HK-2 (cell line): ENCODE results near the gene FADS3.

Source experiments
- DNase-seq: peaks from one replicate; pipeline ENCODE4 v3.0.0-alpha.2; 2018; ENCODE audit not compliant: unreplicated experiment

The FADS3 gene

DNA sequence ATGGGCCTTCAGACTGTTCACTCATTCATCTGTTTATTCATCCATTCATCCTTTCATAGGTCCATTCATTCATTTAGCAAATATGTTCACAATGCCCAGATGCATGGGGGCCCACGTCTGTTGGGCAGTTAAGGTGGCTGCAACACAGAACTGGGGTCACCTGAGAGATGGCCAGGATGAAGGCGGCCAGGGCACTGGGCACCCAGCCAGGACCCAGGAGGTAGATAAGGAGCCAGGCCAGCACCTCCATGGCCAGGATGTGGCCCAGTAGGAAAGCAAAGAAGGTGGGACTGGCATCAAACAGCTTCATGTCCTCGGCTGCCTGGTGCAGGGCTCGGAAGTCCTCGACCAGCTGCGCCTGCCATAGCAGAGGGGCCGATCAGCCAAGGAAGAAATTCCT, 12.2 kb downstream of the FADS3 start:
- no peak for DNase-seq

DNA sequence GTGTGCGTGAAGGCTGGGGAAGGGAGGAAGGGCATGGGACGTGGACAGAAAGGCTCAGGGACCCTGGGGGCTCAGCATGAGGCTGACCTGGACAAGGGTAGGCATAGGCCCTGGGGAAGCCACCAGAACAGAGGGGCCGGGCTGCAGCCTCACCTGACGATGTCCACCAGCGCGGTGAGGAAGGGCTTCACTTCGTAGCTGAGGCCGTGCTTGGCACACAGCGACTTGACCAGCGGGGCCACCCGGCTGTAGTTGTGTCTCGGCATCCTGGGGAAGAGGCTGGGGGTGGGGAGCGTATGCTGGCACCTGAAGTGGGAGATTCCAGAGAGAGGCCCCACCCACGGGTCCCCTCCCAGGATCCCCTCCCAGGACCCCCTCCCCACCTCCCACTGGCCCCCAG, 15.6 kb downstream of the FADS3 start:
- DNase-seq: no peak

DNA sequence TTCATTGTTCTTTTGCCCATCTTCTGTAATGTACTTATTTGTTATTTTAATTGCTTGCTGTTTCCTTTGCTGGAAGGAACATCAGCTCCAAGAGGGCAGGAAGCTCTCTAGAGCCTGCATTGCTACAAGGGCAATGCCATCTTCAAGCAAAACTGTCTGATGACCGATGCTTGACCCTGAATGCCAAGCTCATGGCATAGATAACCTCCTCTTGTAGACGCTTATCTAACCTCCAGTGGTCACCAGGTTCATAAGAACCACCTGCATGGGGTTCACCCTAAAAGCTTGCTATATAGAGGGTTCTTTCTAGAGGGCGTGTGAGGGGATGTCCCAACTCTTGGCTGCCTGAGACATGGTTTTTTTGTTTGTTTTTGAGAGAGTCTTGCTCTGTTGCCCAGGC, 16.5 kb downstream of the FADS3 start:
- DNase-seq: no peak

DNA sequence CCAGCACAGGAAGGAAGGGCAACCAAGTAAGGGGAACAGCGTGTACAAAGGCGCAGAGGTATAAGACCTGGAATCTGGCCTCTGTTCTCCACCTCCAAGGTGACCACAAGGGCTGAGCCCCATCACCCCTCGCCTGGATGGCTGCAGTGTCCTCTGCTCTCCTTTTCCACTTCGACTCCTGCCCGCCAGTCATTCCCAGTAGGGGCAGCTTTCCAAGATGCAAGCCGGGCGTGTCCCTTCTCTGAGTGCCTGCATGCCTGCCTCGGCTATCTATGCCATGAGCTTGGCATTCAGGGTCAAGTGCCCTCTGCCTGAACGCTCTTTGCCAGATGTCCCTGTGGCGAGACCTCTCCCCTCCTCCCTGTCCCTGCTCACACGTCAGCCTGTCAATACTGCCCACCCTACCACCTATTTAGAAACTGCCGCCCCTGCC, 17.0 kb downstream of the FADS3 start:
- DNase-seq: no peak

DNA sequence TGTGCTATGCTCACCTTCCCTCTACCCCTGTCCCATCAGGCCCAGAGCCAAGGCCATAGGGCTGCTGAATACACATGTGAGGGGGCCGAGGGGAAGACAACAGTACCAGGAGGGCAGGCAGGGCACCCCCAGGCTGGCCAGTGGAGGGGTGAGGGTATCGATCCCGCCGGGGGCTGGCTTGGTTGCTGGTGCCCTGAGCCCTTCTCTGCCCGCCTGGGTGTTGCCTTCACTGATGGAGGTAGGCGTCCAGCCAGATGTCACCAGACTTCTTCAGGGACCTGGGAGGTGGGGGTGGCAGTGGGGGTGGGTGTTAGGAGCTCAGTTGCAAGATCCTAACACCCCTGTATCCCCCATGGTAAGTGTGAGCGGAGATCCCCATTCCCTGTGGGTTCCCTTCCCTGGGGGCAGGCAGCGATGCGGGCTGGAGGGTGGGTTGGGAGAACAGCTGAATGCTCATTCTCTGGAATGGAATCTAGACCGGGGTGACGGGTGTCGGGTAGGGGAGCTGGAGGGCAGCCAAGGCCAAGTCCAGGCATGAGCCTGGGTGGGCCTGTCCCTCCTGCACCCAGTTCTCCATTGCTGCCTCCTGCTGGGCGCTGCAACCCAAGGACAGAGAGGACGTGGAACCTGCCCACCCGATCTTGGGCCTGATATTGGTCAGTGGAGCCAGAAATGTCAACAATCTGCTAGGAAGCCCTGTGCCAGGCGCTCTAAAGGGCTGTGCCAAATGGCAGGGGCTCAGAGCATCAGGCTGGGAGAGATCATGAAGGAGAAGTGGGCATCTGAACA, 17.6 kb downstream of the FADS3 start:
- DNase-seq: no peak

DNA sequence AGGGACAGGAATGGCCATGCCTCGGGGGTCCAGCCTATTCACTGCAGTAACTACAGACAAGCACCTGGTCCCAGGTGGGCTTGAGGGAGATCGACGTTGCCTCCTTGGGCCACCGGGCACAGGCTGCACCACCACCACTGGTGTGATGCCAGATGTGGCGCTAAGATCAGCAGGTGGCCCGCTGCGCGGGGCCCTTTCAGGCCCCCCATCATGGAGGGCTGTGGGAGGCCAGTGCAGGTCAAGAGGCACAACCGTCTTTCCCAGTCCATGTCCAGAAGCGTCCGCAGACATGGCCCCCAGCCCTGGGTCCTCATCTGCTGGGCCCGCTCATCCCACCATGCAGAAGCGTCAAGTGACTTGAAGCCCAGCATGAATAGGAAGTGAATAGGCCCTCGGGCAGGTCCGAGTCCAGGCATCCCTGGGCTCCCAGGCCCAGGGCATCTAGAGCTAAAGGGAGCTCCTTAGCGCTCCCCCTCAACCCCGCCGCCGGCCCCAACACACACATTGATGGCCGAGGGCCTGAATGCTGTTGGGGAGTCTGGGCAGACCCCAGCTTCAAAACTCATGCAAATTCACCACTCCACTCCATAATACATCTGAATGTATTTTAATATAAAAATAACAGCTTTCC, 18.3 kb downstream of the FADS3 start:
- DNase-seq: no peak

DNA sequence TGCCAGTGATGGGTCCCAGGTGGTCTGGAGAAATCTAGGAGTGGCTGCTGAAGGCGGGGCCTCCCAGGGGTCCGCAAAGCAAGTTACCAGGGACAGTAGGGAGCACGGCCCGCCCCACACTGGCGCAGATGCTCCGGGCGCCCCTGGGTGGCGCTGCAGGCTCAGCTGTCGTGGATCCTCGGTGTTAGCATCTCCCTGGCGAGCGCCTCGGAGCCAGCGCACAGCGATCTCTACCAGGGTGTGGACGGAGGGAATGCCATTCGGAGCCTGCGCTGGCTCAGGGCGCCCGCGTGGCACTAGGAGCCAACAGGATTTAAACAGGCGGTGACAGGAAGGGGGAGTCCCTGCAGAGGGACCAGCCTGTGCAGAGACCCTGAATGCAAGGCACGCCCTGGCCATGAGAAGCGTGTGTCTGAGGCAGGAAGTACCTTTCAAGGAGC, 20.2 kb downstream of the FADS3 start:
- peak; percentile 69 for DNase-seq

DNA sequence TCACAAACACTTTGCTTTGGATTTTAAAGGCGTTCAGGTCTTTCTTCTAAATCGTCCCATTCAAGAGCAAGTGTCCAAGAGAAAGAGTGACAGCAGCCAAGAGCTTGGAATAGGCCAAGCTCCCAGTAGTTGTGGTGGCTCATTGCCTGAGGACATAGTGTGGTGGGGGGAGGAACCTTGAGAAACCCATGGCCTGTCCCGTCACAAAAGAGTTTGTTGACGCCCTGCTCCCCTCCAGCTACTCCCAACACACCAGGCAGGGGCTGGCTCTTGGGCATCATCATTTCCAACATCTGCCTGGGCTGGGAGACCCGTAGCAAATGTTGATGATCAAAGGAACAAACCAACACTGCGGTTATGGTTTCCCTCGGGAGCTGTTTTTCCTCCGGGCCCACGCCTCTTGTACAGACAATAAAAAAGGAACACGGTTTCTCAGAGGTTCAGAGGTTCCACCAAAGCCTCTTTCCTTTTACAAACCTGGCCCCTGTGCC, 20.8 kb downstream of the FADS3 start:
- DNase-seq: no peak

DNA sequence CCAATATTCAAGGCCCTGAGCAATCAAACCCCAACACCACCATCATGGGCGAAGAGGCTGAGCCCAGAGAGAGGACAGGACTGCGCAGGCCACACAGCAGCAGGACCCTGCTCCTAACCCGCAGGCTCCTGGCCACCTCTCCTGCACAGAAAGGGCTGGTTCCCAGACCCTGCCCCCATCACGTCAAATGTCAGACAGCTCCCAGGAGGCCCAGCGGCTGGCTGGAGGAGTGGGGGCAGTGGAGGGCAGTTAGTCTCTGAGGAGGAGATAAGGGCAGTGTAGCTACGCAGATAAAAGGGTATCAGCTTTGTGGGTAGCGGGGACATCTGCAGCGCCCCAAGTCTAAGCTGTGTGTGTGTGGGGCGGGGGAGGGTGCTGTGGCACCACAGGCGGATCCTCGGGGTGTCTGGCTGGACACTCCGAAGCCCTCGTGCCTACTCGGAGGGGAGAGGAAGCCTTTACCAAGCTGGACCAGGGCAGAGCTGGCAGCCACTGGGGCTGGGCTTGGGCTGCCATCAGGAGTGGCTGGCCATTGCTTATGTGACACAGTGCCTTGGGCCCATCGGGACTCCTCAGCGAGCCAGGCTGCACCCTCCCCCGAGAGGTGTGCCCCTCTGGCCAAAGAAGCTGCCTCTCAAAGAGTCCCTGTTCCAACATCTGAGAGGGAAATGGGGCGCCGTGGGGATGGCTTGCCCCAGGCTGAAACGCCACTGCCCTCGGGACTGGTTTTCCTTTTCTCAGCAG, 21.5 kb downstream of the FADS3 start:
- no peak for DNase-seq

DNA sequence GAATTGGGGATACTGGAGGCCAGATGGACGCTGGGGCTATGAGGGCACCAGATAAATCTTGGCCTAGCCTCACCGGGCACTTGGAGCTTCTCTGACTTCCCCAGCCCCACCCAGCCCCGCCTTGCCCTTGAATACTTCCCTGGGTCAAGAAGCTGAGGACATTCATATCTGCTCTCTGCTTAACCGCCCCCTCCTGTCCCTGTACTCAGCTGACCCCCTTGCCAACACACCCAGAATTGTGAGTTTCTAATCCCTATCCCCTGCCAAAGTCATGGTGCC, 22.0 kb downstream of the FADS3 start:
- DNase-seq: no peak

DNA sequence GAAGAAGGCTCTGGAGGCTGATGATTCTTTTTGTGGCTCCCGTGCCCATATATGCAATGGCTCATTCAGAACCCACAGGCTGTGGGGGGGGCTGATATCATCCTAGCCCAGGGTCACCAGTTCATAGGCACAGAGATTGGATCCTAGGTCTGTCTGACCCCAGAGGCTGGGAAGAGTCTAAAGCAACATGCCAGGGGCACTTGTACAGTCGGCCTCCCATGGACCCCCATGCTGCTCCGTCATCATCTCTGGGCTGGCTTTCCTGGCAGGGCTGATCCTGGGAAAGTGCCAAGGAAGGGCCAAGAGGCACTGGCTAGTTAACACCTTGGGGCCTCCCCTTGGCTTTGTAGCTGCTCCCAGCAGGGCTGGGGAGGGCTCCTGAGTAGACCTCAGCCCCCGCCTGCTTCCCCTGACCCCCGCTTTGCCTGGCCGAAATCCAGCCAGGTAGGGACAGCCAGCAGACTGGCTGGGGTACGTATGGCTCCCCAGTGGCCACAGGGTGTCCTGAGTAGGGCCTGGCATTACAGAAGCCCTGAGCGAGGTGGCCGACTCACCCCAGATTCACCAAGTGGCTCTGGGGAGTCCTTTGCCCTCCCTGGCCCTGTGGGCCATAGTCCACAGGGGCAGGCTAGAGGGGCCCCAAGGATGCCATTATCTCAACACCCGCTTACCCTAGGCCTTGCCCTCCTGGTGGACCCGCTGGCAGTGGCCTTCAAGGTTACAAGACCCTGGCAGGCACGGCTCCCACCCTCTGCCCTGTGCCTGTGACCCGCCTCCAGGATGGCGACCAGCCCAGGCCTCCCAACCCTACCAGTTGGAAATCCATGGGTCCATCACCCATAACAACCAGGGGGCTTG, 22.5 kb downstream of the FADS3 start:
- no peak for DNase-seq

DNA sequence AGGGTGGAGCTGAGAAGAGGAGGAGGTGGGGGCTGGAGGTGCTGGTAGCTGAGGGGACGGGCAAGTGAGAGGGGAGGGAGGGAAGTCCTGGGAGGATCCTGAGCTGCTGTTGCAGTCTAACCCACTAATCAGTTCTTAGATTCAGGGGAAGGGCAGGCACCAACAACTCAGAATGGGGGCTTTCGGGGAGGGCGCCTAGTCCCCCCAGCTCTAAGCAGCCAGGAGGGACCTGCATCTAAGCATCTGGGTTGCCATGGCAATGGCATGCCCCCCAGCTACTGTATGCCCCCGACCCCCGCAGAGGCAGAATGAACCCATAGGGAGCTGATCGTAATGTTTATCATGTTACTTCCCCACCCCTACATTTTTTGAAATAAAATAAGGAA, 24.4 kb downstream of the FADS3 start:
- DNase-seq: no peak

DNA sequence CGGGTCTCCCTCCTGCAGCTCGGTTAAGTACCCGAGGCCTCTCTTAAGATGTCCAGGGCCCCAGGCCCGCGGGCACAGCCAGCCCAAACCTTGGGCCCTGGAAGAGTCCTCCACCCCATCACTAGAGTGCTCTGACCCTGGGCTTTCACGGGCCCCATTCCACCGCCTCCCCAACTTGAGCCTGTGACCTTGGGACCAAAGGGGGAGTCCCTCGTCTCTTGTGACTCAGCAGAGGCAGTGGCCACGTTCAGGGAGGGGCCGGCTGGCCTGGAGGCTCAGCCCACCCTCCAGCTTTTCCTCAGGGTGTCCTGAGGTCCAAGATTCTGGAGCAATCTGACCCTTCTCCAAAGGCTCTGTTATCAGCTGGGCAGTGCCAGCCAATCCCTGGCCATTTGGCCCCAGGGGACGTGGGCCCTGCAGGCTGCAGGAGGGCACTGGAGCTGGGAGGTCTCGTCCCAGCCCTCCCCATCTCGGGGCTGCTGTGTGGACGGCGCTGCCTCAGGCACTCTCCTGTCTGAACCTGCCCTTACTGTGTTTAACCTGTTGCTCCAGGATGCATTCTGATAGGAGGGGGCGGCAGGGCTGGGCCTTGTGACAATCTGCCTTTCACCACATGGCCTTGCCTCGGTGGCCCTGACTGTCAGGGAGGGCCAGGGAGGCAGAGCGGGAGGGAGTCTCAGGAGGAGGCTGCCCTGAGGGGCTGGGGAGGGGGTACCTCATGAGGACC, 25.0 kb downstream of the FADS3 start:
- DNase-seq: no peak

DNA sequence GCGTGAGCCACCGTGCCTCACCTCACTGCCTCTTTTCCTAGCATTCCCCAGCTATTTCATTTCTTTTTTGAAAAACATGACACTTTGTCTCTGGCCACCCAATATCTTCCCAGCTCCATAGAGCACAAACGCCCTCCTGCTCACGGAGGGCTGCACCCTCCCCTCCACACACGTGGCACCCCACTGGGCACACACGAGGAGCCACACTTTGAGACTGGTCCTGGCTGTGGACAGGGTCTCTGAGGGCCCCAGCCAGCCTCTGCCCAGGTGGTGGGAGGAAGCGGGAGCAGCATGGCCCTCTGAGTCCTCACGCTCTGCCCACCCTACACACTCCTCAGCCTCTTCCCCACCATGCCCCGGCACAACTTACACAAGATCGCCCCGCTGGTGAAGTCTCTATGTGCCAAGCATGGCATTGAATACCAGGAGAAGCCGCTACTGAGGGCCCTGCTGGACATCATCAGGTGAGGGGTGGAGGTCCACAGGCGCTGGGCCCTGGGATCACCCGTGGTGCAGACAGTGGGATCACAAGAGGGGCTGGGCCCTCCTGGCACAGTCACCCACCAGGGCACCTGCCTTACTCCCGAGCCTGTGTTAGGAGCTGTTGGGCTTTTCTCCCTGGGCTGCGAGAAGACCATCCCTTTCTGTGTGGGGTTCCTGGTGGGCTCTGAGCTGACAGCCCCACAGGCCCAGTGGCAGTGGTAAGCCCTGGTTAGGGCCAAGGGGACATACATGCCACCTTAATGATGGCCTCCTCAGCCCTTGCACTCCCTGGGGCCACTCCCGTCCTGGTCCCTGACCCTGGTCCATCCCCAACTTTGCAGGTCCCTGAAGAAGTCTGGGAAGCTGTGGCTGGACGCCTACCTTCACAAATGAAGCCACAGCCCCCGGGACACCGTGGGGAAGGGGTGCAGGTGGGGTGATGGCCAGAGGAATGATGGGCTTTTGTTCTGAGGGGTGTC, 26.2 kb downstream of the FADS3 start:
- no peak for DNase-seq

DNA sequence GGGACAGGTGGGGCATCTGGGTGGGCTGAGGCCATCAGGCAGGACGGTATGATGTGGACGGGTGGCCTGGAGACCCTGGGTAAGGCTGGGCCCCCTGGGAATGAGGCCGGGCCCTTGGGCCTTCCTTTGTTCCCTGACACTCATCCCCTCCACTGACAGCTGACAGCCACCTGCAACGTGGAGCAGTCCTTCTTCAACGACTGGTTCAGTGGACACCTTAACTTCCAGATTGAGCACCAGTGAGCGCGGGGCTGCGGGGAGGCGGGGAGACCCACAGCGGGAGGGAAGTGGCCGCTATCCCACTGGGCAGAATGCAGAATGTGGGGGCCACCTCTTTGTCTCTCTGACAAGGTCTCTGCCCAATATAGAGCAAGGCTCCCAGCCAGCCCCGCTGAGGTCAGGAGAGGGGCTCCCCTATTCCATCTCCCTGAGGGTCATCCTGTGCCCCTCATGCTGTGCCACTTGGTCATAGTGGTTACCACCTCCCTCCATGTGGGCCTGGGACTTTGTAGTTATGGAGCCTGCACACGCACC, 27.7 kb downstream of the FADS3 start:
- no peak for DNase-seq

DNA sequence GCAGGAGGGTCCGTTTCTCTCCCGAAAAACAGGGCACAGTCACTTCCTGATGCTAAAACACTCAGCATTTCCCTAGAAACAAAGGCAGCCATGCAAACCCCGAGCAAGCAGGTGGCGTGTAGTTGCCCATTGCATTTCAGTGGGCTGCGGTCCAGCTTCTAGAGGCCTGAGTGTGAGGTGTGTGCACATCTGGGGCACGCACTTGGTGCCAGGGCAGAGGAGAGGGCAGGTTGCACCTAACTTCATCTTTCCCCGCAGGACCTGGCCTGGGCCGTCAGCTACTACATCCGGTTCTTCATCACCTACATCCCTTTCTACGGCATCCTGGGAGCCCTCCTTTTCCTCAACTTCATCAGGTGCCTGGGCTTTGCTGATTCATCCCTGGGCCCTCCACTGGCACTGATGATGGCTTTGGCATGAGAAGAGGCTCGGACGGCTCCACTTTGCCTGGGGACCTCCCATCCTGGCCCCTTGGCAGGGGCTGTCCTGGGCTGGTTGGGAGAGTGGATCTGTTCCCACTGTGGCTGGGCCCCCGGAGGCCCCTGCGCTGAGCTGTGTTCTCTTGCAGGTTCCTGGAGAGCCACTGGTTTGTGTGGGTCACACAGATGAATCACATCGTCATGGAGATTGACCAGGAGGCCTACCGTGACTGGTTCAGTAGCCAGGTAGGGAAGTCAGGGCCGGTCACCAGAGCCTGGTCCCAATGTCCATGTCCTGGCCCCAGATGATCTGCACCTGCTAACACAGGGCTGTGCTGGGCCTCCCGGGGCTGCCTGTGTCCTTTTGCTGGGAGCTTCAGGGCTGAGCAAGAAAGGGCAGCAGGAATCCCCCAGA, 28.4 kb downstream of the FADS3 start:
- DNase-seq: peak; percentile 19

DNA sequence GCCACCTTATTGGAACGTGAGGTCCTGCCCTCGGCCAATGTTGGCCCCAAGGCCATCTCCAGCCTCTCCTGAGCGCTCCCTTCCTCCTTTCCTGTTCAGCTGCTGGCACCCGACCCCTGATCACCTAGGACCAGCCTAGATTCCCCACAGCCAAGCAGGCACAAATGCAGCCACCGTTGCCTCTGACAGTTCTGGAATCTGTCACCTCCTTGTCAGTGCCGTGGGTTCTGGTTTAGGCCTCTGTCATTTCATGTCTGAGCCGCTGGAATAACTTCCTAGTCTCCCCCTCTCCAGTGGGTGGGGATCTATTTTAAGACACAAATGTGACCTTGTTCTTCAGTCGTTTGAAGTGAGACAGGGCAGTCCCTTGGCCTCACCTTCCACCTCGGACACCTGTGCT, 29.7 kb downstream of the FADS3 start:
- no peak for DNase-seq

DNA sequence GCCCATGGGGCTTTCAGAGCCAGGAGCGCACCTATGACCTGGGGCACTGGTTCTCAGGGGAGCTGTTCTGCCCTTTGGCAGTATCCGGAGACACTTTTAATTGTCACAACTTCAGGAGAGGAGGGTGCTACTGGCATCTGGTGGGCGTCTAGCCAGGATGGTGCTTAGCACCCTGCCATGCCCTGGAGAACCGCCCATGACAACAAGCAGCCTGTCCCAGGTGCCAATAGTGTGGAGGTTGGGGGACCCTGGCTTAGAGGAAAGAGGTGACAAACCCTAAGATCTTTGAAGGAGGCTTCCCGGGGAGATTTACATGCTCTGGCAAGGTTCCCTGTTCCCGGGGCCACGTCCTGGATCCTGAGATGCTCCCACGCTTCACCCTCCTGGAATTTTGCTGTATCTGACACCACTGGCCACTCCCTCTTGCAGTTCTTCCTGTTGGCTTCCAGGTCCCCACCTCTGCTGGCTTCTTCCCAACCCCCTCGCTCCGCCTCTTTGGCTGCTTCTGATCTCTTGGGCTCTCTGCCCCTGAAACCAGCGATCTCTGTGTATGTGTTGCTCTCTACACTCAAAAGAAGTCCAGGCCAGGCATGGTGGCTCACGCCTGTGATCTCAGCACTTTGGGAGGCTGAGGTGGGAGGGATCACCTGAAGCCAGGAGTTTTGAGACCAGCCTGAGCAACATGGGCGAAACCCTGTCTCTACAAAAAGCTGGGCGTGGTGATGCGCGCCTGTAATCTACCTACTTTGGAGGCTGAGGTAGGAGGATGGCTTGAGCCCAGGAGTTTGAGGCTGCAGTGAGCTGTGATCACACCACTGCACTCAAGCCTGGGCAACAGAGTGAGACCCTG, 31.1 kb downstream of the FADS3 start:
- no peak for DNase-seq
